ENCODE results near the gene RYR1. TPM values are rescaled to one million over a fixed set of nuclear protein-coding genes. Genes with fewer than 3 reads are reported as not detected.

RYR1 gene
- total and polyA plus RNA-seq, 2 donors from 2014 or later = 0.69 to 2.8 TPM

DNA sequence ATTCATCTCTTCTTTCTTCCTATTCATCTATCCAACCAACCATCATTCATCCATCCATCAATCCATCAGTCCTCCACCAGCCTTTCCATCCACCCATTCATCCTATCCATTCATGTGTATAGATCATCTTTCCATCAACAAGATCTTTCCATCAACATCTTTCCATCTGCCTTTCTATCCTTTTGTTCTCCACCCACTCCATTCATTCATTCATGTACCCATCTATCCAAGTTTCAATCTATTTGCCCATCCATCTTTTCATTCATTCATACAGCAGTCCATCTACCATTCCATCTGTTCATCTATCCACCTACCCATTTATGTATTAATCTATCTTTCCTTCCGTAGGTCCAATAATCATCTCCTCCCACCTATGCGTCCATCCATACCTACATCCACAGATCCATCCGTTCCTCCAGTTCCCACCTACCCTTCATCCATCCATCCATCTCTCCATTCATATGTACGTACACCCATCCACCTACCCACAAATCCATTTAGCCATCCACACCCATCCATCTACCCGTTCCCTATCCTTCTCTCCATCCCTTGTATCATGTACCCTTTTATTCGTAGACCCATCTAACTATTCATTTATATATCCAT, 53.3 kb downstream of the RYR1 start:
- H3K27me3 ChIP-seq (ENCODE audit: control insufficient read depth, insufficient read depth, low read length) = no peaks in the 10 kb centered on the region
- H3K36me3 ChIP-seq (ENCODE audit: control insufficient read depth in 2 of 3, insufficient read depth in 3 of 3, low read length in 3 of 3) = no peaks in the 10 kb centered on the region
- H3K9me3 ChIP-seq (ENCODE audit: control insufficient read depth in 2 of 3, insufficient read depth in 1 of 3, low read length in 3 of 3) = peaks cover 0 to 4% (median 0%) of the 10 kb centered on the region in 3 donors
- TF ChIP-seq, protein P1, sequence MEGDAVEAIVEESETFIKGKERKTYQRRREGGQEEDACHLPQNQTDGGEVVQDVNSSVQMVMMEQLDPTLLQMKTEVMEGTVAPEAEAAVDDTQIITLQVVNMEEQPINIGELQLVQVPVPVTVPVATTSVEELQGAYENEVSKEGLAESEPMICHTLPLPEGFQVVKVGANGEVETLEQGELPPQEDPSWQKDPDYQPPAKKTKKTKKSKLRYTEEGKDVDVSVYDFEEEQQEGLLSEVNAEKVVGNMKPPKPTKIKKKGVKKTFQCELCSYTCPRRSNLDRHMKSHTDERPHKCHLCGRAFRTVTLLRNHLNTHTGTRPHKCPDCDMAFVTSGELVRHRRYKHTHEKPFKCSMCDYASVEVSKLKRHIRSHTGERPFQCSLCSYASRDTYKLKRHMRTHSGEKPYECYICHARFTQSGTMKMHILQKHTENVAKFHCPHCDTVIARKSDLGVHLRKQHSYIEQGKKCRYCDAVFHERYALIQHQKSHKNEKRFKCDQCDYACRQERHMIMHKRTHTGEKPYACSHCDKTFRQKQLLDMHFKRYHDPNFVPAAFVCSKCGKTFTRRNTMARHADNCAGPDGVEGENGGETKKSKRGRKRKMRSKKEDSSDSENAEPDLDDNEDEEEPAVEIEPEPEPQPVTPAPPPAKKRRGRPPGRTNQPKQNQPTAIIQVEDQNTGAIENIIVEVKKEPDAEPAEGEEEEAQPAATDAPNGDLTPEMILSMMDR (IDR thresholded peaks at IDR 0.05; ENCODE audit: borderline replicate concordance, extremely low read depth, insufficient read depth) = no peak
- intact Hi-C loops (cut with DNase I) = no loop called here
- no peak overlapping the region for H3K9ac ChIP-seq (ENCODE audit: low read length in 3 of 3)
- H3K4me3 ChIP-seq (ENCODE audit: low read length in 3 of 3) = no peak overlapping the region
- DNase-seq = no peak
- H3K4me1 ChIP-seq (ENCODE audit: control insufficient read depth in 2 of 3, insufficient read depth in 2 of 3, low read depth in 1 of 3, low read length in 3 of 3) = no peaks in the 10 kb centered on the region
- no peak for FAIRE-seq
- no peak overlapping the region for H3K27ac ChIP-seq (ENCODE audit: low read depth in 2 of 2, low read length in 2 of 2)

- H3K9me3 ChIP-seq (ENCODE audit: control insufficient read depth in 2 of 3, insufficient read depth in 1 of 3, low read length in 3 of 3) = peaks cover 0 to 4% (median 0%) of the 10 kb centered on the region in 3 donors
- no peak overlapping the region for H3K27ac ChIP-seq (ENCODE audit: low read depth in 2 of 2, low read length in 2 of 2)
- H3K4me3 ChIP-seq (ENCODE audit: low read length in 3 of 3) = no peak overlapping the region
- DNase-seq (no peak), FAIRE-seq (no peak)
- no peaks in the 10 kb centered on the region for H3K27me3 ChIP-seq (ENCODE audit: control insufficient read depth, insufficient read depth, low read length)
- TF ChIP-seq, protein P1 (IDR thresholded peaks at IDR 0.05; ENCODE audit: borderline replicate concordance, extremely low read depth, insufficient read depth) = no peak
- no peaks in the 10 kb centered on the region for H3K36me3 ChIP-seq (ENCODE audit: control insufficient read depth in 2 of 3, insufficient read depth in 3 of 3, low read length in 3 of 3)
- intact Hi-C loops (cut with DNase I) = no loop called here
- H3K9ac ChIP-seq (ENCODE audit: low read length in 3 of 3) = no peak overlapping the region
- H3K4me1 ChIP-seq (ENCODE audit: control insufficient read depth in 2 of 3, insufficient read depth in 2 of 3, low read depth in 1 of 3, low read length in 3 of 3) = no peaks in the 10 kb centered on the region
These were observed 54.6 kb downstream of the RYR1 start for GRCh38 chr19:38488096-38488495.

DNA sequence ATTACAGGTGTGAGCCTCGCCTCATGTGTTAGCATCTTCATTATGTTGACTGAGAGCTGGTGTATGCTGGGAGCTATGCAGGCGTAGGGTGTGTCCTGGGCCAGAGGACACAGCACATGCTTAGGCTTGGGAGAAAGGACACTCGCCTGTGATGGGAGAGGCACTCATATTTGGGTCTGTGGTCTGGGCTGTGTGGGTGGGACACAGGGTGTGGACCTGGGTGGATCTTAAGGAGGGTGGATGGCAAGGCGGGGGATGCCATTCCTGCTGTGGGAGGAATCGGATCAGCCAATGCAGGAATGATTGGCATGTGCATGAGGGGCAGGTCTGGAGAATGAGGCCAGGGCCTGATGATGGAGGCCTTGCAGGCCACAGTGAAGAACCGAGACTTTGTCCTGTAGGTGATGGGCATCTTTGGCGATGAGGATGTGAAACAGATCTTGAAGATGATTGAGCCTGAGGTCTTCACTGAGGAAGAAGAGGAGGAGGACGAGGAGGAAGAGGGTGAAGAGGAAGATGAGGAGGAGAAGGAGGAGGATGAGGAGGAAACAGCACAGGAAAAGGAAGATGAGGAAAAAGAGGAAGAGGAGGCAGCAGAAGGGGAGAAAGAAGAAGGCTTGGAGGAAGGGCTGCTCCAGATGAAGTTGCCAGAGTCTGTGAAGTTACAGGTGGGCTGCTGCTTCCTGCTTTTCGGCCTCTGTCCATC, 55.4 kb downstream of the RYR1 start:
- no peak for FAIRE-seq
- no peak overlapping the region for H3K4me3 ChIP-seq (ENCODE audit: low read length in 3 of 3)
- H3K36me3 ChIP-seq (ENCODE audit: control insufficient read depth in 2 of 3, insufficient read depth in 3 of 3, low read length in 3 of 3) = no peaks in the 10 kb centered on the region
- intact Hi-C loops (cut with DNase I) = no loop called here
- TF ChIP-seq, protein P1 (IDR thresholded peaks at IDR 0.05; ENCODE audit: borderline replicate concordance, extremely low read depth, insufficient read depth) = no peak
- peaks cover 0 to 4% (median 0%) of the 10 kb centered on the region in 3 donors for H3K9me3 ChIP-seq (ENCODE audit: control insufficient read depth in 2 of 3, insufficient read depth in 1 of 3, low read length in 3 of 3)
- no peaks in the 10 kb centered on the region for H3K4me1 ChIP-seq (ENCODE audit: control insufficient read depth in 2 of 3, insufficient read depth in 2 of 3, low read depth in 1 of 3, low read length in 3 of 3)
- no peak overlapping the region for H3K27ac ChIP-seq (ENCODE audit: low read depth in 2 of 2, low read length in 2 of 2)
- DNase-seq = no peak
- H3K27me3 ChIP-seq (ENCODE audit: control insufficient read depth, insufficient read depth, low read length) = no peaks in the 10 kb centered on the region
- no peak overlapping the region for H3K9ac ChIP-seq (ENCODE audit: low read length in 3 of 3)
